ENCODE data around the gene MOB3A.
"Not testable (repeated sequence)": the region's sequence is repeated elsewhere in the genome, so short reads cannot be mapped to it uniquely, and the experiment has no call there.

MOB3A gene

DNA sequence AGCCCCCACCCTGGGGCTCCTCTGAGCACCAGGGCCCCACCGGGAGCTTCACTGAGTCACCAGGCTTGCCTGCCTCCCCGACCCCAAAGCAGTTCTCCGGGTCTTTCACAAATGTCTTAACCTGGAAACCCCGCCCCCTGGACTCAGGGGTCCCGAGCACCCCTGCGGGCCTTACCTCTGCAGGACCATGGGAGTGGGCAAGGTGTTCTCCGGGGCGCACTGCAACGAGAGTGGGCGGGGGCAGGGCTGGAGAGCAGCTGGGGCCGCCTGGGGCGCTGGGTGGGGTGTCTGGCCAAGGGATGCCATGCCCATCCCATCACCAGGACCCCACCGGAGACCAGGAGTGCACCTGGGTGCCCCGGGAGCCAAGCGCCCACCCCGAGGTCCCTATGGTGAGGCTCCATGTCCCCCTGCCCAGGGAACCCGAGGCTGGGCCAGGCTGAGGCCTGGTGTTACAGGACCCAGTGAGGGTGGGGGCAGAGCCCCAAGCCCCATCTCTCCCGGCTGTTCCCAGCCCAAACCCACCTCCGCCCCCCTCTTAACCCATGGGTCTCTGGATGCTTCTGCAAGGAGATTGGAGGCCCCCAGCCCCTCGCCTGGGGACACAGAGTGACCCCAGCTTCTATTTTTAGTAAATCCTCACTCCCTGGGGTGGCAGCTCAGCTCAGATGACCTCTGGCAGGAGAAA, 56.0 kb downstream of the MOB3A start:
- Mint-ChIP-seq H3K9me3 (peaks cover 3 to 4% of the 10 kb centered on the region in 2 donors), H3K27ac (peak overlapping the region; percentile 42), H3K4me1 (peaks cover 35 to 68% of the 10 kb centered on the region in 2 donors), H3K27me3 (no peaks in the 10 kb centered on the region), H3K36me3 (peaks cover 36 to 59% of the 10 kb centered on the region in 2 donors), H3K4me3 (no peak overlapping the region)
- ATAC-seq (replicated peaks), result no peak
- no peak for DNase-seq

DNA sequence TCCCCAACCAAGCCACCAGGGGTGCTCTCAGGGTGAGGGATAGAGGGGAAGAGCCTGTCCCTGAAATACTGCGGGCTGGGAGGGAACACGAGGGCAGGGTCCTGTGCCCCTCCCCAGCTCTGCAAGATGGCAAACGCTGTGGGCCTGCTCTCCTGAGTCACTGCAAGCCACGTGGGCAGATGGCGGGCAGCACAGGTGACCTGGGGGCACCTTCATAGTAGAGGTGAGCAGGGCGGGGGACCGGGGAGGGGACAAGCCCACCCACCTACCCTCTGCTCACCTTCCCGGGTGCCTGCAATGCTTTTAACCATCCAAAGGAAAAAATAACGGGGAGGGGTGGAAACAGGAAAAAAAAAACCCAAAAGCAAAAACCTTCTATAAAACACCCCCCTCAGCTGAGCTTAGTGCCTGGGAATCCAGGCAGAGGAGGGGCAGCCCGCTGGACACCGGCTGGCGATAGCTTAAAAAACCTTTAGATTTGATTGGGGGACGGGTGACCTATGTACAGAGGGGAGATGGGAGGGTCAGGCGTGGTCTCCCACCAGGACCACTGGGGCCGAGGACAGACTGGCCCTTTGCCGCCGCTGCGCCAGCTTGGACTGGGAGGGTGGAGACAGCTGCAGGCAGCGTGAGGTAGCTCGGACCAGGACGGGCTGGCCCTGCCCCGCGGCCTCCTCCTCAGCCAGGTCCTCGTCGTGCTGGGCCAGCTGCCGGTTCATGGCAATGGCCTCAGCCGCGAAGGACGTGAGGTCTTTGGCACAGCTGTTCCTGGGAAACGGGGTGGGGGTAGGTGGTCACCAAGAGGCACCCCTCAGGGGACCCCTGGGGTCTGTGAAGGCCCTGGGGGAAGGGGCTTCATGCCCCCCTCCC, 56.8 kb downstream of the MOB3A start:
- ATAC-seq (replicated peaks) (no peak), DNase-seq (no peak)
- Mint-ChIP-seq H3K4me3 (peak overlapping the region in 1 of 2 donors; percentile 21), H3K36me3 (peaks cover 36 to 58% of the 10 kb centered on the region in 2 donors), H3K4me1 (peaks cover 35 to 67% of the 10 kb centered on the region in 2 donors), H3K9me3 (peaks cover 5 to 7% of the 10 kb centered on the region in 2 donors), H3K27ac (peak overlapping the region; percentile 81), H3K27me3 (no peaks in the 10 kb centered on the region)

DNA sequence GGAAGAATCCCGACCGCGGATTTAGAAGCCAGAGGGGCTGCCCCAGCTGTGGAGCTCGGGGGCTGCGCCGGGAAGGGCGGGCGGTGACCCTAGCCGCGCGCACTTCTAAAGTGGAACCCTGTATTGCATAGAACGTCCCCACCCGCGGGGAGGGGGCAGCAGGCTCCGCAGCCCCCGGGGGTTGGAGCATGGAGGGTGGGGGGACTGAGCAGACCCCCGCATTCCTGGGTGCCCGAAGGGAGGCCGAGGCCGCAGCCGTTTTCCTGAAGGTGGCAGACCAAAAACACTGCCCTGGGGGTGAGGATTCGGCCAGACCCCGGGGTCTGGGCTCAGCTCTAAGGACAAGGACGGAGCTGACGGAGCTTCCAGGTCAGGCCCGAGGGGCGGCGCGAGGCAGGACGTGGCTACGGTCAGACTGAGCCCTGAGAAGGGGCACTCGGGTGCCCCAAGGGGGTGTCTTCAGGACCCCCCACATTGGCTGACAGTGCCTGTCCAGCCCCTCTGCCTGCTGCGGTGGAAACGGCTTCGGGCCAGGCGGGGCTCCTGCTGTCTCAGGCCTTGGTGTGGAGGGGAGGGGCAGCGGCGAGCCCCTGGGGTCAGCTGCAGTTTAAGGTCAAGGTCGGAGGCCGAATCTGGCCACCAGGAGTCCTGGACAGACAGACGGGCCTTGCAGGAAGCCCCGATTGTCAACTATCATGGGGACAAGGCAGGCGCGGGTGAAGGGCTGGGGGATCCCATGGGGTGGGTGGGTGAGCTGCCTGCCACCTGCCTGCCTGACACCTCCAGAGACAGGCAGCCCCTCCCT, 57.6 kb downstream of the MOB3A start:
- Mint-ChIP-seq H3K4me1 (peaks cover 29 to 59% of the 10 kb centered on the region in 2 donors), H3K9me3 (peaks cover 5 to 7% of the 10 kb centered on the region in 2 donors), H3K27me3 (no peaks in the 10 kb centered on the region), H3K4me3 (peak overlapping the region in 1 of 2 donors; percentile 21), H3K36me3 (peaks cover 32 to 52% of the 10 kb centered on the region in 2 donors), H3K27ac (peak overlapping the region; percentile 81)
- DNase-seq (no peak), ATAC-seq (replicated peaks) (no peak)

GRCh38 chr19:2037651-2038255, 58.4 kb downstream of the MOB3A start:
- peak overlapping the region; percentile 86 for H3K27ac Mint-ChIP-seq
- no peak for ATAC-seq (replicated peaks)

GRCh38 chr19:2036424-2036823, 59.7 kb downstream of the MOB3A start:
- Mint-ChIP-seq H3K27ac (no peak overlapping the region), H3K9me3 (peaks cover 5 to 7% of the 10 kb centered on the region in 2 donors), H3K27me3 (no peaks in the 10 kb centered on the region), H3K4me1 (peaks cover 34 to 60% of the 10 kb centered on the region in 2 donors), H3K36me3 (peaks cover 28 to 36% of the 10 kb centered on the region in 2 donors), H3K4me3 (no peak overlapping the region)
- DNase-seq, result no peak
- no peak for ATAC-seq (replicated peaks)

More at GRCh38 chr19:2037651-2038255, 58.4 kb downstream of the MOB3A start:
- Mint-ChIP-seq H3K36me3 (peaks cover 30 to 45% of the 10 kb centered on the region in 2 donors), H3K4me3 (peak overlapping the region in 1 of 2 donors; percentile 32), H3K4me1 (peaks cover 28 to 59% of the 10 kb centered on the region in 2 donors), H3K27me3 (no peaks in the 10 kb centered on the region), H3K9me3 (peaks cover 5 to 7% of the 10 kb centered on the region in 2 donors)
- DNase-seq, result no peak

- peaks cover 5 to 7% of the 10 kb centered on the region in 2 donors for H3K9me3 Mint-ChIP-seq
- DNase-seq, result no peak
- no peaks in the 10 kb centered on the region for H3K27me3 Mint-ChIP-seq
- no peak overlapping the region for H3K4me3 Mint-ChIP-seq
- peaks cover 28 to 51% of the 10 kb centered on the region in 2 donors for H3K4me1 Mint-ChIP-seq
- ATAC-seq (replicated peaks), result no peak
- peaks cover 24 to 28% of the 10 kb centered on the region in 2 donors for H3K36me3 Mint-ChIP-seq
- H3K27ac Mint-ChIP-seq, result peak overlapping the region; percentile 67
These were observed 60.5 kb downstream of the MOB3A start for GRCh38 chr19:2035590-2035991.

- Mint-ChIP-seq H3K9me3 (peaks cover 5 to 7% of the 10 kb centered on the region in 2 donors), H3K4me3 (peak overlapping the region; percentile 5 to 52), H3K27ac (peak overlapping the region; percentile 67), H3K36me3 (peaks cover 21 to 25% of the 10 kb centered on the region in 2 donors), H3K27me3 (no peaks in the 10 kb centered on the region), H3K4me1 (peaks cover 28 to 48% of the 10 kb centered on the region in 2 donors)
- ATAC-seq (replicated peaks) (peak; percentile 60 to 64), DNase-seq (peak; percentile 65)
These were observed 61.2 kb downstream of the MOB3A start for GRCh38 chr19:2034729-2035589.

- not testable (repeated sequence) for H3K9me3 Mint-ChIP-seq; DNase-seq; ATAC-seq (replicated peaks); H3K4me3 Mint-ChIP-seq; H3K27ac Mint-ChIP-seq; H3K27me3 Mint-ChIP-seq
- peaks cover 18 to 21% of the 10 kb centered on the region in 2 donors for H3K36me3 Mint-ChIP-seq
- H3K4me1 Mint-ChIP-seq, result peaks cover 26 to 43% of the 10 kb centered on the region in 2 donors
These were observed 61.9 kb downstream of the MOB3A start for GRCh38 chr19:2034253-2034652.

GRCh38 chr19:2033825-2034159, 62.3 kb downstream of the MOB3A start:
- no peak for ATAC-seq (replicated peaks)
- peaks cover 5 to 7% of the 10 kb centered on the region in 2 donors for H3K9me3 Mint-ChIP-seq
- H3K36me3 Mint-ChIP-seq, result peaks cover 14 to 17% of the 10 kb centered on the region in 2 donors
- H3K4me3 Mint-ChIP-seq, result no peak overlapping the region
- peaks cover 26 to 39% of the 10 kb centered on the region in 2 donors for H3K4me1 Mint-ChIP-seq
- no peak for DNase-seq
- no peaks in the 10 kb centered on the region for H3K27me3 Mint-ChIP-seq
- no peak overlapping the region for H3K27ac Mint-ChIP-seq

DNA sequence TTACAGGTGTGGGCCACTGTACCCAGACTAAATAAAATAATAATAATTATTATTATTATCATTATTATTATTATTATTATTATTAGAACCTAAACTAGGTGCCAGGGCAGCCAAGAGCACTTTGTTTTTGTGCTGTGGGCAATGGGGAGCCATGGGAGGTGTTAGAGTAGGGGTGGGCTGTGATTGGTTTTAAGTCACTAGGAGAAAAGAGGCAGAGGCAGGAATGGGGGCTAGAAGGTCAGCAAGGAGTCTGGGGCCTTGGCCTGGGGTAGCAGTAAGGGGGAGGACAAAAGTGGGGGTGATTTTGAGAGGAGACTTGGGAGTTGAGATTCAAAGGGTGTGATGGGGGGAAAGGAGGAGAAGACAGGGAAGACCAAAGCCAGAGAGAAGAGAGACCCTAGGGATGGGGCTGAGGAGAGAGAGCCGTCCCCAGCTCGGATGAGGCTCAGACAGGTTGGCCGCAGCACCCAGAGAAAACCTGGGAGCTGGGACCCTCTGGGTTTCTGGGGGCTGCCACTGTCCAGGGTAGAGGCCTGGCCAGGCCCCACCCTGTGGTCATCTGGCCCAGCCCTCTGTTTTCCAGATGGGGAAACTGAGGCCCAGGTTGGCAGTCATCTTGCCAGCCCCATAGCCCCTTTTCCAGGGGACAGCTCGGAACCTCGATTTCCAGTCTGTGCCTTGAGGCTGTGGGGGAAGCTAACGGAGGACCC, 62.9 kb downstream of the MOB3A start:
- Mint-ChIP-seq H3K4me3 (peak overlapping the region in 1 of 2 donors; percentile 25), H3K4me1 (peaks cover 27 to 35% of the 10 kb centered on the region in 2 donors), H3K36me3 (peaks cover 10 to 14% of the 10 kb centered on the region in 2 donors), H3K27me3 (no peaks in the 10 kb centered on the region), H3K27ac (peak overlapping the region; percentile 7), H3K9me3 (peaks cover 5 to 7% of the 10 kb centered on the region in 2 donors)
- ATAC-seq (replicated peaks) (no peak), DNase-seq (no peak)

DNA sequence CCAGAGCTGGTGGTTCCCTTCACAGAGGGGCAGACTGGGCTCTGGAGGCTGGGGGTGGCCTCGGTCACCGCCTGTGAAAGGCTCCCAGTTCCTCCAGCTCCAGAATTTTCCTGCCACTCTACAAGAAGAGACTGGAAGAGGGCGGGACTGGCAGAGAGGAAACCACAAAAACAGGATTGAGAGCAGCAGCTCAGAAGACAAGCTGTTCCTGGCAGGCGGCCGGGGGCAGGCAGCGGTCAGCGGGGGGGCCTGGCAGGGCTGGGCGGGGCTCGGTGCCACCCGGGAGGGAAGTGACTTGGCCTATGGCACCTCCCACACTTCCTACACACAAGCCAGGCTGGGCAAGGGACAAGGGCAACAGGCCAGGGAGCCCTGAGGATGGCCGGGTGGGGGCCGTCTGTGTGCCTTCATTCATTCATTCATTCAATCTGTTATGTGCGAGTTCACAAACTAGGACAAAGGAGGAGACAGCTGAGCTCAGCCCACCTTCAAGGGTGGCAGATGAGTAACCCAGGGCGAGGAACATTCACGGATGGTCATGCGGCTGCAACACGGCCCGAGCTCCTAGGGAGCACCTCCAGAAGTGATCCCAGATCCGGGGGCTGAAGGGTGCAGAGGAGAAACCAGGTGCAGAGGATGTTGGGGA, 63.7 kb downstream of the MOB3A start:
- no peak for DNase-seq
- Mint-ChIP-seq H3K27me3 (no peaks in the 10 kb centered on the region), H3K4me3 (peak overlapping the region; percentile 73 to 76), H3K9me3 (peaks cover 5 to 7% of the 10 kb centered on the region in 2 donors), H3K4me1 (peaks cover 24 to 29% of the 10 kb centered on the region in 2 donors), H3K36me3 (peaks cover 4 to 8% of the 10 kb centered on the region in 2 donors), H3K27ac (peak overlapping the region; percentile 56)
- peak; percentile 52 to 68 for ATAC-seq (replicated peaks)

DNA sequence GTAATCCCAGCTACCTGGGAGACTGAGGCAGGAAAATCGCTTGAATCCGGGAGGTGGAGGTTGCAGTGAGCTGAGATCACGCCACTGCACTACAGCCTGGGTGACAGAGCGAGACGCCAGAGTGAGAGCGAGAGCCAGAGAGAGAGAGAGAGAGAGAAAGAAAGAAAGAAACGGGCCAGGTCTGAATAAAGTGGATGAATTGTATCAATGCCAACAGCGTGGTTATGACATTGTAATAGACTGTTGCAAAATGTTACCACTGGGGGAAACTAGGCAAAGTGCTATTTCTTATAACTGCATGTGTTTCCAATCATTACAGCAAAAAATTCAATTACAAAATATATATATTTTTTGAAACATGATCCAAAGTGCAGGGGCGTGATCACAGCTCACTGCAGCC, 68.8 kb downstream of the MOB3A start:
- H3K9me3 Mint-ChIP-seq, result peaks cover 0 to 3% of the 10 kb centered on the region in 2 donors
- no peaks in the 10 kb centered on the region for H3K27me3 Mint-ChIP-seq
- no peak for DNase-seq
- no peak for ATAC-seq (replicated peaks)
- peak overlapping the region; percentile 7 for H3K27ac Mint-ChIP-seq
- peaks cover 8 to 9% of the 10 kb centered on the region in 2 donors for H3K4me1 Mint-ChIP-seq
- no peaks in the 10 kb centered on the region for H3K36me3 Mint-ChIP-seq
- H3K4me3 Mint-ChIP-seq, result no peak overlapping the region

Measured in stimulated activated naive B cell treated with anti-CD40 and anti-IgM and Interleukin-4, amounts not matched to agents 10 μg/mL and 1 μg/mL and 100 μg/mL, for 72 hours (primary cell).